Fibroblast of skin of left biceps (primary cell): ENCODE measurements around the gene PPOX.
A peak's percentile ranks its signal among the peaks of the same experiment; 100 is the strongest.

ENCODE experiments used
- DNase-seq, 2 experiments: peaks; one replicate each; pipeline ENCODE4 v3.0.0-alpha.2; 2013; ENCODE audit warnings: low read depth in 2 of 2

The PPOX gene

DNA sequence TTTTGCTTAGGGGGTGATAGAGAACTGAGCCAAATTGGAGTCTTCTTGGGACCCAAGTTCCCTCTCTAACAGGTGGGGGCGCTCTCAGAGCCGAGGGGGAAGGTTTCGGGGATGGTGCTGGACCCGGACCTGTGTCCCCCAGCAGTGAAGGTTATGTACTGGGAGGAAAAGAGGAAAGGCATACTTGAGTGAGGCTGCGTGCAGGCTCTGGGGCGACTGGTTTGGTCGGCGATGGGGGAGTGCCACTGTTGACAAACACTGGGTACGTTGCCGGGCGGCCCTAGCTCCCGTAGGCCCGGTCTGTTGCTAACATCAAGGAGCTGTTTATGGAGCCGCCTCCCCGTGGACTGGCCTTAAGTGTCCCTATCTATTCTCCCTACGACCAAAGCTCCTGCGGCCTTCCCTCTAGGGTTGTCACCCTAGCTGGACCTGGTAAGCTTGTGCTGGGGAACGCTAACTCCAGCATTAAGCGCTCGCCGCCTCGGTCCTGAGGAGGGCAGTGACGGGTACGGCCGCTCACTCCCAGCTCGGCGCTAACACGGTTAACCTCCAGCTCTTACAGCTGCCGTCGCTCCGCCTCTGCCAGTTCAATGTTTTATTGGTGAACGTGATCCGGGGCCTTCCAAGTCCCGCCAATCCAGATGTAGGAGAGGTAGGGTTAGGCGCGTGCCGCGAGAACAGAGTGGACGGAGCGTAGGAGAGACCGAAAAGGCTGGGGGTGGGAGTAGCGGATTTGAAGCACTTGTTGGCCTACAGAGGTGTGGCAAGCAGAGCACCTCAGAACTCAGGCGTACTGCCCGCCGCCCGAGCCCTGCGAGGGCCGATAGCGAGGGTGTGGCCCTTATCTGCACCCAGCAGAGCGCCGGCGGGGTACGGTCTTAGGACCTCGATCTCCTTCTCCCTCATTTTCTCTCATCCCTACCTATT lies at the start of gene PPOX:
Gene PPOX, plus strand, starts transcription at position 685 of the 927 bp plus-strand sequence. CDS start 422 bp downstream, outside the sequence.
- peak; percentile 86 for DNase-seq

DNA sequence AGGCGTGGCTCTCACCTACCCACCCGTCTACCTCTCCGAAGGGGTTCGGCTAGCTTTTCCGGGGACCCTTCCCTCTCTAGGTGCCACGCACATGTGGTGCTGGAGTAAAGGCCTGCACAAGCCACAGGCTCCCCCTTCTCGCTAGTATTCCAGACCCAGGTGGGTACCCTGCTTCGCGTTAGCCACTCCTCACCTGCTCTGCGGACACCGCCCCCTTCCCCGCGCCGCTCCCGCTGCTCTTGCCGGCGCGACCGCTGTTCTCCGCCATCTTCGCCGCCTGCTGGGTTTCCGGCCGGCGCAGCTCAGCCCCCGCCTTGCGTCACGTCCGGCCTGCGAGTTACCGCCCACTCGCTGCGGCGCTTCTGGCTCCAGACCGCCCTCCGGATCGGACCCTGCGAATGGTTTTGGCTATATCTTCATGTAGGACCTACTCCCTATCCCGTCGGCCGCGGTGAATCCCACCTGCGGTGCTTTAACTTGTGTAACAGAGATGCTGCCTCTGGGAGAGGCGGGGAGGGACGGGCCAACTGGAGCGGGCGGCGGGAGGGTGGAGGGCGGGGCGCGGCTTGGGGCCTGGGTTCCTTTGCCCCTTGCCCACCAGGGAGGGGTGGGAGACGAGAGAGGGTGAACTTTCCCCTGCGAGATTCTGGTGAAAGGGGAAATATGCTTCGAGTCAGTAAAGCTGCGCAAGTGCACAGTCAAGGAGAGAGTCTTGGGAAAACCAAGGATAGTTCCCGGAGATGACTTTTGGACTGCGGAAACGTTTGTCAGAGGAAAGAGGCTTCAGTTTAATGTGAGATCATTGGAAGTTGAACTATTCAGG lies 48.3 kb upstream of the PPOX start, which contains the start of the genes NIT1 and PFDN2:
Gene NIT1, plus strand, starts transcription at position 347 of the 823 bp plus-strand sequence. Its CDS starts 72 bp downstream, at position 419.
Gene PFDN2, minus strand, starts transcription at position 279 of the 823 bp plus-strand sequence. Its CDS starts 11 bp downstream, at position 268.
- DNase-seq: peak in 1 of 2 experiments; percentile 44

DNA sequence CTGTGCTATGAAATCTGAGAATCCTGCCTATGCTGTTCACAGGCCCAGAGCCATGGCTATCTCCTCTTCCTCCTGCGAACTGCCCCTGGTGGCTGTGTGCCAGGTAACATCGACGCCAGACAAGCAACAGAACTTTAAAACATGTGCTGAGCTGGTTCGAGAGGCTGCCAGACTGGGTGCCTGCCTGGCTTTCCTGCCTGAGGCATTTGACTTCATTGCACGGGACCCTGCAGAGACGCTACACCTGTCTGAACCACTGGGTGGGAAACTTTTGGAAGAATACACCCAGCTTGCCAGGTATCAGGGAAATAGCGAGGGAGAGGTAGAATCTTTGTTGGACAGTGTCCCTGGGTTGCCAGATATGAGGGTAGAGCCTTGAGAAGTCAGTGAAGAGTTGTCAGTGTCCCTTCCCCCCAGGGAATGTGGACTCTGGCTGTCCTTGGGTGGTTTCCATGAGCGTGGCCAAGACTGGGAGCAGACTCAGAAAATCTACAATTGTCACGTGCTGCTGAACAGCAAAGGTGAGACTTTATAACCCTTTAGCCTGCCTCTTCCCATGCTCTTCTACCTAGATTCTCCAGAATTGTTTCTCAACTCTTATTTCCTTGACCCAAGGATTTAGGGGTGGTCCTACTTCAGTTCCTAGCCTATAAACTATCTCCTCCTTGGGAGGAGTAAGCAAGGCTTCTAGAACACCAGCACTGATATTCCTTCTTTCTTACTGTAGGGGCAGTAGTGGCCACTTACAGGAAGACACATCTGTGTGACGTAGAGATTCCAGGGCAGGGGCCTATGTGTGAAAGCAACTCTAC lies 46.9 kb upstream of the PPOX start:
- no peak for DNase-seq

DNA sequence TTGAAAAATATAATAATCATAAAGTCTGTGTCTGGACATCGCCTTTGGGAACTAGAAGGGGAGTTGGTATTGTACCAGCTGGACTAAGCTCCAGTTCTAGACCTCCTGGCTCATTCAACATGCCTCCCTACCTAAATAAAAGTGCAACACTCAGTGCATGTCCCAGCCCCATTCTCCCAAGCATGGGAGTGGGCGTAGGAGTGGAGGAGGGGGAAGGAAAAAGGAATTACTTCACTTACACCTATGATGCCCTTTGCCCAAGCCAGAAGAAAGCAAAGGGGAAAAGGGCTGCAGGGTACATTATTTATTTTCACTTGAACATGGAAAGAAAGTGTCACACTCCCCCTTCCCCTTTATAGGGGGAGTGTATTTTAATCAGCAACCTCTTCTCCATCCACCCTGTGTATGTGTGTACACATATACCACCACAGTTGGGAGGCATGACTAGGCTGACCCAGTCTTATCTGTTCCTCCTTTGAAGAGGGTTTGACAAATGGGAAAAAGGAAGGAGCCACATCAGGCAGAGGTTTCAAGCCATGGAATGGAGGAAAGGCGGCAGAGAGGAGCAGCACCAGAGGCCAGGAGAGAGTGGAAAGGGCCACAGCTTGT lies 45.1 kb upstream of the PPOX start:
- DNase-seq: no peak

DNA sequence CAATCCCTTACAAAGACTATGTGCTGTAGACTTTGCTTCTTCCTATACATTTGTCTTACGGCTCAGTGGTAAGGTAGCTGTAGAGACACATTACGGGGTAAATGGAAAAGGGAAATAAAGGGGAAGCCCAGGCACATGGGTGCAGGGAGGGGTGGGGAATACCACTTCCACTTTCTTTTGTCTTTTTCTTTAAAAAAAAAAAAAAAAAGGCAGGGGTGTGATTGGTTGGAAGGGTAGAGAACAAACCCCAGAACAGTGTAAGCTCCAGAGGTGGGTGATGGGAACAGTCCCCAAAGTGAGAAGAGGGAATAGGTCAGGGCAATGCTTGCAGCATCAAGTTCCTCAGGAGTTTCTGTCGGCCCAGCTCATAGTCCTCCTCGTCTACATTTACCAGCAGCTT lies 44.4 kb upstream of the PPOX start:
- no peak for DNase-seq

DNA sequence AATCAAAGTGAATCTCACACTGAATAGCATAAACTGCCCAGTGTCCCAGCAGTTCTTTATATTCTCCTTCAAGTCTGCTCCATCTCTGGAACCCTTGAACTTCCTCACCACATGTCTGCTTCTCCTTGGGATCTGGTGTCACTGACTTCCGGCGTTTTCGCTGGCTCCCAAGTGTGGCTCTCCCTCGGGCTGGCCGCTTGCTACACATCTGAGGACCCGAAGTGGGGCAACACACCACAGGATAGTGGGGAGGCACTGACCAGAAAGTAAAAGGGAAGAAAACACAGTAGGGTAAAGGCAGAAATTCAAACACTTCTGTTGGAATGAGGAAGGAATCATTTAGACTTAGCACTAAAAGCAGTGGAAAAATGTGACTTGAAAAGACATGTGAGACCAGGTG lies 43.3 kb upstream of the PPOX start:
- DNase-seq: no peak

DNA sequence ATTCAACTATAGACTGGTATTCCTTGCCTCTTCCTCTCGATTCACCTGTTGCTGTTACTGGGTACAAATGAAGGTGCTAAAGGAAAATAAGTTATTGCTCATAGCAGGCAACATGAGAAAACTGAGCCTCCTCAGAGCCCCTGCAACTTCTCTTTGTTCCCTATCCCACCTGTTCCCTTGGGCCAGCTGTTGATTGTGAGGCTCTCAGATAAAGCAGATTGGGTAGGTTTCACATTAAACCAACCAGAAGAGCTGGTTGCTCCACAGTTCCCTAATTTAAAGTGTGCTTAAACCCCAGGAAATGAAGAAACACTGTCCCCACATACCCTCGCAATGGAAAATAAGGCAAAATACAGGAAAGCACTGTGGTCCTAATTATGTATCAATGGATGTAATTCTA lies 38.6 kb upstream of the PPOX start:
- no peak for DNase-seq

DNA sequence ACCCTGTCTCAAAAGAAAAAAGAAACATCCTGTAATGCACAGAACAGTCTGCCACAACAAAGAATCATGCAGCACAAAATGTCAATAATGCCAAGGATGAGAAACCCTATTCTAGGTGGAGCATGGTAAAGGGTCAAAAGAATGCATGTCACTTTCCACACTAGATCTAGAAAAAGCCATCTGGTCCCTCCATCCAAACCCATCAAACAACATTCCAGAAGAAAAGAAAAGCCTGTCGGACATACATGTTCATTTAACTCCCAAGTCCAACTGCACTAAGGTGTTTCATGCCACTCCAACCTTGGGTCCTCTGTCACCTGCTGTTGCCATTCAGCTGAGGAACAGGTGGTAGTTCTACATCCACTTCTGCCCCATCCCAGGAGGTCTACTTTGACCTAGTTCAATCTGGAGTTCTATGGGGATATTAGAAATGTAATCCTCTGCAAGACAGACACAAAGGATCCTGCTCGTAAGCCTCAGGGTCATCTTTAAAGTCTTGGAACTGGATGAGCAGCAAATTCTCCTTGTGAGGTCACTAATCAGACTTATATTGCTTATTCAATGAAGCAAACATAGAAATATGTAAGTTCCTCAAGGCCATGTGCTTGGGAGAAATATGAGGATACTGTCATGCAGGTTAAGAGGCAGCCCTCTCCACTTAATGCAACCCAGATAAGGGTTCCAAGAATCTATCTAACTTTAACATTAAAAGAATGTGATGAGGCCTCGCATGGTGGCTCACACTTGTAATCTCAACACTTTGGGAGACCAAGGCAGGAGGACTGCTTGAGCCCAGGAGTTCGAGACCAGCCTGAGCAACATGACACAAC lies 37.4 kb upstream of the PPOX start:
- no peak for DNase-seq

DNA sequence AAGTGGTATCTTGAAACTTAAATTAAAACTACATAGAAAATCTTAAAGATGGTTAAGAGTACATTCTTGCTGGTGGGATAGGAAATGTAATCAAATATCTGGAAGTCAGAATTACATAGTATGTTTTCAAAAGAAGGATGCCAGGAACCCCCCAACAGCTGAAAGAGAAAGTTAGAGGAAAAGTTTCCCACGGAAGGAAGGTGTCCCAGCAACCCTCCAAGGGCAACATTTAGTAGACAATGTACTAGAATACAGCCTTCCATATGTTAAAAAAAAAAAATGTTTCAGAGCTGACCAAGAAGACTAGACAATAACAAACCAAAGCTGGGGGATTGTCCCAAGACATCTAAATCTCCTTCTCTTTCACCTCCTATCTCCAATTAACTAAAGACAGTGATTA lies 36.0 kb upstream of the PPOX start:
- DNase-seq: no peak

DNA sequence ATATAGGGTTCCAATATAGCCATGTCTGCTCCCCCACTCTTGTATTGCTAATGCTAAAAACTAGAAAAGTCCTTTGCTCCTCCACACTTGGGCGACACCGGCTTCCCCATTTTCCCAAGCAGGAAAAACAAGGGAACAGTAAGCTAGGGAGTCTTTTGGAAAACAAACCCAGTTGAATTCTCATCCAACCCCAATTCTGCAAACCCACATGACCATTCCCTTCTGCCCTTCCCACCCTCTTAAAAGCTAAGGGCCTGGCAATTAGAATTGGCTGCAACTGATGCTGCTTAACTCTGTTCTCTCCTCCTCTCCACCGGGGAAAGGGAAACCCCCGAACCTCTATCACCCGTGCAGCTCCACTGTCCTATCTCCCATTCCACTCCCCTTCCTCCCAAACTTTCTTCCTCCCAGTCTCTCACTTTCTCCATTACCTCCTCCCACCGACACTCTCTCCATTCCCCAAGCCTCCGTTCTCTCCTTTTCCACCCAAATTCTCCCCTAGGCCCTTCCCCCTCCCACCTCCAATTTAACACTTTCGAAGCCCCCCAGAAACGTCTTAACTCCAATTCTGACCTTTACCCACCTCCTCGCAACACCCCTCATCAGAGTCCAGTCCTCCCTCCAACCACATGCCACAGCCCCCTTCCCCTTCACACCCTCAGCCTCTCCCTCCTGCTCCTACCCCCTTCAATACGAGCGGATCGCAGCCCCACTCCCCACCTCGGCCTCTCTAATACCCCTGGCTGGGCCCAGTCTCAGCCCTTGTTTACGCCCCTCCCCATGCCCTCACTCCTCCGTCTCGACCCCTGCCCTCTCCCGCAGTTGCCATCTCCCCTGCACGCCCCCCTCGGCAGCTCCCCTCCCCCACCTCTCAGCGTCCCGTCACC lies 34.5 kb upstream of the PPOX start:
- DNase-seq: no peak

DNA sequence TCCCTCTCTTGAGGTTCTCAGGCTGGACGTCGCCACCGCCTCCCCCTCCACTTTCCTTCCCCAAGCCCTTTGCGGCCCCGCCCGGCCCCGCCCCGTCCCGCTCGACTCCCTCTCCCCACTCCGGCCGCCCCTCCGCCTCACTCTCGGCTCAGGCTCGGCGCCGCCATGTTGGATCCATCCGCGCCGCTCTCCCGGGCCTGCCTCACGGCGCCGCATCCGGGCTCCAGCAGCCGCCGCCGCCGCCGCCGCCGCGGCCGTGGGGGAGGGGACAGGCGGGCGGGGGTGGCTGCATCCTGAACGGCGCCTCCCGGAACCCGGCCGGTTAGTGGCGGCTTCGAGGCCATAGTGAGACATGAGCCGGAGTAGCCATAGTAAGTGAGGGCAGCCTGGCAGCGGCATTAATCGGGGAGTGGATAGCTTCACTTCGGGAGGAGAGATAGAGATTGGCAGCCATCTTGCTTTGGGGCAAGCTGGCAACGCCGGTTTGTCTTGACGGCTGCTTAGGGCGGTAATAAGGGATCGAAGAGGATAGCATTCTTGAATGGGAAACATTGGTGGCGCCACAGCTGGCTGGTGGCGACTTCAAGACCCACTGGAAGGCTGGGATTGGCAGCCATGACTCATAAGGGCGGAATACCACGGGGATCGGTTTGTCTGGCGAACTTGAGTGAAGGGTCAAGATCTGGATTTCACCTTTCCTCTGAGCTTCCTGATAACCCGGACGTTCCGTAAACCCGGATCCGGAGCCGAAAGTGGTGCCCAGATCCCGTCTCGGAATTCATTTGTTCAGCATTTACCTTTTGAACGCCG lies 33.6 kb upstream of the PPOX start, which contains the start of gene DEDD:
Gene DEDD, minus strand, starts transcription at position 258 of the 810 bp plus-strand sequence. CDS start 8,205 bp downstream, outside the sequence.
- peak; percentile 93 to 94 for DNase-seq

DNA sequence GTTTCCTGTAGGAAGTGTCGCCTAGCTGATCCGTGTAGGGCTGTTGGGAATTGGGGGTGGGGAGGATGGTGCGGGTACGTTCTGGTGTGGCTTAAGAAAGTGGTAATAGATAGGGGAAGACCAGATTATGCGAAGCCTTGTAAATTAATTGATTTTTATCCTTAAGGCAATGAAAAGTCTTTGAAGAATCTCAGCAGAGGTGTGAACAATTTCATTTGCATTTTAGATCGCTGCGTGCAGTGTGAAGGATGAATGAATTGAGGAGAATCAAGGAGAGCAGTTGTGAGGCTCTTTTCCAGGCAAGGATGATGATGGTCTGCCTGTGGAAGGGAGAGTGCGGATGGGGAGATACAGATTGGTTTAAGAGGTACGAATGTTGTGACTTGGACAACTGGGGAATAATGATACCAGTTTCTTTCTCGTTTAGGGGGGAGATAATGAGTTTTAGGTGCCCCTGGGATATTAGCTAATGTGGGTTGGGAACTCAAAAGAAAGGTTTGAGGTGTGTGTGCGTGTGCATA lies 32.9 kb upstream of the PPOX start:
- no peak for DNase-seq

DNA sequence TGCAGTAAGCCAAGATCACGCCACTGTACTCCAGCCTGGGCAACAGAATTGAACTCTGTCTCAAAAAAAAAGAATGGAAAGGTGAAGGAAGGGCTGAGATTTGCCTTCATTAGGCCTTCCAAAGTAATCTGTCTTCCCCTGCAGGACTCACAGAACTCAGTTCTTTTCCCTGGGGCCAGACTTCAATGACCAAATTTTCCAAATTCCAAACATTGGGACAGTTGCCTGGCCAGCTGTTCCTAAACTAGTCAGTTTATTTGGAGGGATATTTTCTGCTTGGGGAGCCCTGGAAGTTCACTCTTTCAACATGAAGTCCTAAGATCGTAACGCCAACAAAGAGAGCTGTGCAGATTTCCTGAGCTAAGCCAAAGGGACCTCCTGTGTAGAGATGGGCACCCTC lies 28.3 kb upstream of the PPOX start:
- DNase-seq: no peak

DNA sequence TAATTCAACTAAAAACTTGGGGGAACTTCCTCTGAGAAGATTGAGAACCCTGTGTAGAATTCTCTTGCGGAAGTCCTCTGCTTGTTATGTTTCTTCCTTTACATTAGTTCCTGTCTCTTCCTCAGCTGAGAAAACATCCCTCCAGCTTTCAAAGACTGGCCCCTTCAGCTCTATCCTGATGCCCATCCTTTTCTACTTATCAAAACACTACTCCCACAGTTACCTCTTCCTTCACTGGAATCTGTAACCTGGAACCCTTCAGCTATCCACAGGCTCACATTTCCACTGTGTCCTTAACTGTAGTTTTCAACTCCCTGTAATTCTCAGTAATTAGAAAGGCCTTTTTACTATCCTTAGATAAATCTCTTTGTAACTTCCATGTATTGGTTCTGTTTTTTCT lies 27.8 kb upstream of the PPOX start:
- DNase-seq: no peak

DNA sequence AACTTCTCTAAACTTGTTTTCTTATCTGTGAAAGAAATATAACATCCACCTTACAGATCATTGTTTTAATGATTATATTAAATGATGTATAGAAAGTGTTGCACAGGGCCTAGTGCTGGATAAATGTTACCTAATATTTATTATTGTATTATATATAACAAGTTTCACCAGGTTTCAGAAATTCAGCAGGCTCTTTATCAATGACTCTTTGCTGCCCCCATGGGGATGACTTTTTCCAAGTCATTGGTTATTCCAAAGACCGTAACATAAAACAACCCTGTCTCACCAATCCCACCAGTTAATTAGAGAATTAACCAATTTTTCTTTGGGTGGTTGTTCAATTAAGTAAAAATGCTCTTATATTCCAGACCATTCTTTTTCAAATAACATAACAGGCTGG lies 26.5 kb upstream of the PPOX start:
- DNase-seq: no peak

DNA sequence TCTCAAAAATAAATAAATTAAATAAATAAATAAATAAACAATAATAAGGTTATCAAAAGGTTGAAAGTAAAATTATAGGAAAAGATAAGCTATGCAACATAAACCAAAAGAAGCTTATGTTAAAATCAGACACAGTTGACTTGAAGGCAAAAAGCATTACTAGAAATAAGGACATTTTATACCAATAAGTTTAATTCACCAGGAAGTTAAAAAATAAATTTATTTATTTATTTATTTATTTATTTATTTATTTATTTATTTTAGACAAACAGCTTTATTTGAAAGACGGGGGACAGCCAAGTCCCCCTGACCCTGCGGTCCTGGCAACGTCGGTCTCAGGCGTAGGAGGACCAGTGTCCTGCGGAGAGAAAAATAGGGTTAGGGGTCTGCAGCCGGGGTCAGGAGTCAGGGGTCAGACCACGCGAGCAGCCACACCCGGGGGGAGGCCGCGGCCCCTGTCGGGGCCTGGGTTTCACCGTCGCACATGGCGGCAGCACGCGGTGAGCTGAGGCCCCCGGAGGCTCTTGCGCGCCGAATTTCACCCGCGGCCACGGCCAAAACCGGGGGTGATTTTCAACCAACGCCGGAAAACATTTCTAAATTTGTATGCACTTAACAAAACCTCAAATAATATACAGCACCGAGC lies 25.3 kb upstream of the PPOX start:
- DNase-seq: no peak

DNA sequence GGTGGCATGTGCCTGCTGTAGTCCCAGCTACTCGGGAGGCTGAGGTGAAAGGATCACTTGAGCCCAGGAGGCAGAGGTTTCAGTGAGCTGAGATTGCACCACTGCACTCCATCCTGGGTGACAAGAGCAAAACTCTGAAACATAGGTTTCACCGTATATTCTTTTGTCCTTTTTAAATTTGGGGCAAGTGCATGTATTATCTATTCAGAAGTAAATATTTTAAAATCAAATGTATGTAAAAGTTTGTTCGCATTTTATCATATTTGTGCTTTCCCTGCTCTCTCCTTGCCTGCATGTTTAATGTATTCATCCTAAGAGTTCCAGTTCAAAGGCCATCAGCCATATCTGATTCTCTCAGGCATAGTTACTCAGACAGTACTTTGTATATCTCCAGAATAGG lies 20.4 kb upstream of the PPOX start:
- DNase-seq: no peak

DNA sequence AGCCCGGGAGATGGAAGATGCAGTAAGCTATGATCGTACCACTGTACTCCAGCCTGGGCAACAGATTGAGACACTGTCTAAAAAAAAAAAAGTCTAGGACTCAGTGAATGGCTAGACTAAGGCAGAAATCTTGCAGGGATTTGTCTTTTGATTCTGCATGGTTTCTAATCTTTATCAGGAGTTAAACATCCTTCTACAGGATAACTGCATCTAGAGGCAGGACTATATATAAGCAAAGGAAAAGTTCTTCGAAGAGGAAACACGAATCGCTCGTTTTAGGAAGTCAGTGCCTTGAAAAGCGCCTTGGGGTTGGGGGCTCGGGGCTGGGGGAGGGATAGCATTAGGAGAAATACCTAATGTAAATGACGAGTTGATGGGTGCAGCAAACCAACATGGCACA lies 13.1 kb upstream of the PPOX start:
- DNase-seq: no peak
